Measurements from ENCODE around the gene GPN2. TPM values are rescaled to one million over a fixed set of nuclear protein-coding genes. Genes with fewer than 3 reads are reported as not detected.
"Not testable (repeated sequence)": the region's sequence is repeated elsewhere in the genome, so short reads cannot be mapped to it uniquely, and the experiment has no call there.

GPN2 gene
- total and polyA plus RNA-seq, 2 of the 4 experiments (the other 2 are of a cell fraction) = 15.4 to 22.2 TPM

DNA sequence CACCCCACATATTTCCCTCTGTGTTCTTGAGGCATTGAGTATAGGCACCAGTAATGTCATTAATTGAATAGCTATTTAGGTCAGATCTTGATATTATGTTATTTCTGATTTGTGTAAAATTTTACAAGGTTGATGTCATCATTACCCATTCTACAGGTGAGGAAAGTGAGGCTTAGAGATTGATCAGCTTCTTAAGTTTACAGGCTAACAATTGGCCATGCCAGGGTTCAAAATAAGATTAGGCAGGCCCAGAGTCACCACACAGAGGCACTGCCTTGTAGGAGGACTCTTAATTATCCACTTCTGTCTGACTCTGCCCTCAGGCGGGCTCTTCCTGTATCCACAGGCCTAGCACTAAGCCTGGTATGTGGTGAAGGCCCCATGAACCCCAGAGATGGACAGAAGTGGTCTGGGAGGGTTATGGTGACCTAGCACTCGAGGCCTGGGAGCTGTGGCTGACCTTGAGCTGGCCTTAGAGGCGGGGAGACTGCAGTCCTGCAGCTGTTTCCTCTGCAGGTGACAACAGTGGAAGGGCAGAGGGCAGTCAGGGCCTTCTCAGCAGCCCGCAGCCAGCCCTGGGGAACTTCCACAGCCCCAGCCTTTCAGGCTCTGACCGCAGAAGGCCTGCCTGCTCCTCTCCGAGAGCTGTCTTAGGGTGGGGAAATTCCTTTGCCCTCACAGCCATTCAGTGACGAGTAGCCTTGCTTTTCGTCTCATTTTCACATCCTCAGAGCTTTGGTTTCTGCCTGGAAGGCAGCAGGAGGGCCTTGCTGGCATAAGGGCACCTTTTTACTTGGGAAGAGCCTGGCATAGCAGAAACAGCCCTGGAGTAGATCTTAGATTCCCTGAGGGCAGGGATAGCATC, 51.4 kb downstream of the GPN2 start (continued):
- no peak for TF ChIP-seq BHLHE40 (IDR thresholded peaks at IDR 0.05; ENCODE audit: low read depth, low read length)

DNA sequence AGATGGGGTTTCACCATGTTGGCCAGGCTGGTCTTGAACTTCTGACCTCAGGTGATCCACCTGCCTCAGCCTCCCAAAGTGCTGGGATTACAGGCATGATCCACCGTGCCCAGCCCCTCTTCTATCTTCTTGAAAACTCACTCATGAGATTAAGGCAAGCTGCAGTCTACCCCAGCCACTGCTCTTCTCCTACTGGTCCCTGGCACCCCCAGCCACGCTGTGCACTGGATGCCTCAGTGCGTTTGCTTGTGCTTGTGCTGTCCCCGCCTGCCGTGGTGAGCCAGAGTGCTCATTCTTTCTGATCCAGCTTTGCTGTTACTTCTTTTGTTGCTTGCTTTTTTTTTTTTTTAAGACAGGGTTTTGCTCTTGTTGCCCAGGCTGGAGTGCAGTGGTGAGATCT, 52.4 kb downstream of the GPN2 start:
- H3K18ac ChIP-seq (ENCODE audit: low read depth, low read length); H3K4ac ChIP-seq (ENCODE audit: low read depth, low read length); H3K23ac ChIP-seq (ENCODE audit: low read depth, low read length); H3K27me3 ChIP-seq (ENCODE audit: control insufficient read depth, insufficient read depth, low read length); H2BK5ac ChIP-seq (ENCODE audit: low read depth, low read length, poor library complexity, severe bottlenecking); dilution Hi-C loops (cut with HindIII; ENCODE audit: low sequenced_read_pairs, unreplicated experiment); H3K4me2 ChIP-seq (ENCODE audit: low read depth, low read length); intact Hi-C loops (cut with micrococcal nuclease); H4K5ac ChIP-seq (ENCODE audit: low read depth, low read length); H2AFZ ChIP-seq (replicated peaks; ENCODE audit: low read length, poor library complexity); H3K4me3 ChIP-seq (ENCODE audit: insufficient read depth, low read depth, low read length); H3K9me3 ChIP-seq (ENCODE audit: control insufficient read depth, insufficient read depth, low read length); DNase-seq; H4K20me1 ChIP-seq (ENCODE audit: insufficient read depth, low read length); H3K9me1 ChIP-seq (ENCODE audit: insufficient read depth, low read length); ATAC-seq (ENCODE audit: low read depth); H2BK20ac ChIP-seq (ENCODE audit: low read depth, low read length); POLR2A ChIA-PET (ENCODE audit: unreplicated experiment); H4K8ac ChIP-seq (ENCODE audit: low read depth in 2 of 2, low read length in 2 of 2); CTCF ChIA-PET; H2BK120ac ChIP-seq (ENCODE audit: low read depth, low read length); H4K91ac ChIP-seq (ENCODE audit: insufficient read depth, low read depth, low read length); H2AK9ac ChIP-seq (replicated peaks; ENCODE audit: low read depth, low read length, poor library complexity); H3K14ac ChIP-seq (replicated peaks; ENCODE audit: low read depth, low read length); H2AK5ac ChIP-seq (ENCODE audit: low read depth, low read length); H3K4me1 ChIP-seq (ENCODE audit: control insufficient read depth, insufficient read depth, low read length); H3K56ac ChIP-seq (ENCODE audit: extremely low read depth, insufficient read depth, low read length); H3K9ac ChIP-seq (ENCODE audit: low read depth, low read length); BruUV-seq (replicated peaks); H2BK15ac ChIP-seq (ENCODE audit: low read depth, low read length); H3K27ac ChIP-seq (ENCODE audit: insufficient read depth, low read length); in situ Hi-C loops (cut with MboI; ENCODE audit: low sequenced_read_pairs): not testable (repeated sequence)
- H3K79me1 ChIP-seq (ENCODE audit: low read depth in 1 of 2, low read length in 2 of 2) = peaks cover 7 to 17% of the 10 kb centered on the region in 2 experiments; a peak in 3 of 4 replicates
- peaks cover 51% of the 10 kb centered on the region for H3K36me3 ChIP-seq (ENCODE audit: control insufficient read depth, insufficient read depth, low read length)
- WGBS, 2 experiments (ENCODE audit: extremely low coverage in 2 of 2, insufficient read length in 1 of 2) = 100% methylated on average over 1 of the region's 5 CpGs; no CpG with 5 or more reads in 1 of the 2 experiments

Data from IMR-90 (cell line).